Gastroesophageal sphincter (tissue), 3 donors: Measurements from ENCODE around the gene LAMA5.

Experiments used
- CTCF ChIP-seq, 4 experiments: fragments of 200-600 bp in 2 of 4; fragments of 450-650 bp in 2 of 4; sonication (generic) in 1 of 4; IDR thresholded peaks; one replicate each; pipeline ENCODE4 v1.5.1; 2017 to 2019; ENCODE audit warnings: antibody characterized with exemption in 4 of 4, mild to moderate bottlenecking in 2 of 4, moderate library complexity in 2 of 4
- EP300 ChIP-seq: sonication (generic); formaldehyde crosslinking; IDR thresholded peaks from one replicate; pipeline ENCODE4 v1.6.1; 2017; ENCODE audit warnings: antibody characterized with exemption, mild to moderate bottlenecking
- POLR2A ChIP-seq, 2 donors: fragments of 450-650 bp; IDR thresholded peaks; one replicate each; pipeline ENCODE4 v1.6.1; 2017; ENCODE audit warnings: antibody characterized with exemption in 2 of 2, mild to moderate bottlenecking in 2 of 2, moderate library complexity in 1 of 2
- POLR2AphosphoS5 ChIP-seq: sonication (generic); formaldehyde crosslinking; IDR thresholded peaks from one replicate; pipeline ENCODE4 v1.6.1; 2017; ENCODE audit warnings: antibody characterized with exemption

- no peak for TF ChIP-seq EP300
- no peak for TF ChIP-seq POLR2AphosphoS5
- no peak for TF ChIP-seq CTCF (IDR thresholded peaks at IDR 0.05)
- TF ChIP-seq POLR2A (IDR thresholded peaks at IDR 0.05): no peak
Measured at GRCh38 chr20:62393830-62394229, 26.7 kb upstream of the LAMA5 start.
